ENCODE data around the gene ZEB2.

DNA sequence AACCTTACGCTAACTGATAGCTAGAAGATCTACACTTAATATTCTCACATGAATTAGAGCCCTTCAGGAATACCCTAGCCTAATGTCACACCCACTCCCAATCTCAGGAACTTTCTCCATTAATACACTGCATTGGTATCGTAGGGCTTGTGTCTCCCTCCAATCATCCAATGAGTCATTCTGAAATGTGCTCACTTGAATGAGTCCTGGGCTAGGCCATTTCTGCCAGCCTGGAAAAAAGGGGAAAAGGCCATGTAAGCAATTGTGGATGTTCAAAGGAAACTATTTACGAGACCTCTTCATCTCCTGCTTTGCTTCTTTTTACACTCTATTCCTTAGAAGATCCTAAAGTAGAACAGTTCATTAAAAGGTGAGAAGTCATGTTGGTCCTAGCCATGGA, 18.8 kb downstream of the ZEB2 start:
- TF ChIP-seq, protein P1, sequence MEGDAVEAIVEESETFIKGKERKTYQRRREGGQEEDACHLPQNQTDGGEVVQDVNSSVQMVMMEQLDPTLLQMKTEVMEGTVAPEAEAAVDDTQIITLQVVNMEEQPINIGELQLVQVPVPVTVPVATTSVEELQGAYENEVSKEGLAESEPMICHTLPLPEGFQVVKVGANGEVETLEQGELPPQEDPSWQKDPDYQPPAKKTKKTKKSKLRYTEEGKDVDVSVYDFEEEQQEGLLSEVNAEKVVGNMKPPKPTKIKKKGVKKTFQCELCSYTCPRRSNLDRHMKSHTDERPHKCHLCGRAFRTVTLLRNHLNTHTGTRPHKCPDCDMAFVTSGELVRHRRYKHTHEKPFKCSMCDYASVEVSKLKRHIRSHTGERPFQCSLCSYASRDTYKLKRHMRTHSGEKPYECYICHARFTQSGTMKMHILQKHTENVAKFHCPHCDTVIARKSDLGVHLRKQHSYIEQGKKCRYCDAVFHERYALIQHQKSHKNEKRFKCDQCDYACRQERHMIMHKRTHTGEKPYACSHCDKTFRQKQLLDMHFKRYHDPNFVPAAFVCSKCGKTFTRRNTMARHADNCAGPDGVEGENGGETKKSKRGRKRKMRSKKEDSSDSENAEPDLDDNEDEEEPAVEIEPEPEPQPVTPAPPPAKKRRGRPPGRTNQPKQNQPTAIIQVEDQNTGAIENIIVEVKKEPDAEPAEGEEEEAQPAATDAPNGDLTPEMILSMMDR (IDR thresholded peaks at IDR 0.05), result no peak
- TF ChIP-seq, protein P2, sequence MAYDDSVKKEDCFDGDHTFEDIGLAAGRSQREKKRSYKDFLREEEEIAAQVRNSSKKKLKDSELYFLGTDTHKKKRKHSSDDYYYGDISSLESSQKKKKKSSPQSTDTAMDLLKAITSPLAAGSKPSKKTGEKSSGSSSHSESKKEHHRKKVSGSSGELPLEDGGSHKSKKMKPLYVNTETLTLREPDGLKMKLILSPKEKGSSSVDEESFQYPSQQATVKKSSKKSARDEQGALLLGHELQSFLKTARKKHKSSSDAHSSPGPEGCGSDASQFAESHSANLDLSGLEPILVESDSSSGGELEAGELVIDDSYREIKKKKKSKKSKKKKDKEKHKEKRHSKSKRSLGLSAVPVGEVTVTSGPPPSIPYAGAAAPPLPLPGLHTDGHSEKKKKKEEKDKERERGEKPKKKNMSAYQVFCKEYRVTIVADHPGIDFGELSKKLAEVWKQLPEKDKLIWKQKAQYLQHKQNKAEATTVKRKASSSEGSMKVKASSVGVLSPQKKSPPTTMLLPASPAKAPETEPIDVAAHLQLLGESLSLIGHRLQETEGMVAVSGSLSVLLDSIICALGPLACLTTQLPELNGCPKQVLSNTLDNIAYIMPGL (CRISPR knock-in tag; IDR thresholded peaks at IDR 0.05; ENCODE audit: borderline replicate concordance), result no peak
- TF ChIP-seq EP300 (IDR thresholded peaks at IDR 0.05) (no peak), BHLHE40 (IDR thresholded peaks at IDR 0.05; ENCODE audit: low read depth, low read length) (no peak)
